Muscle of back (tissue), 13 donors: Measurements from ENCODE around the gene LRRC28. TPM values are rescaled to one million over a fixed set of nuclear protein-coding genes. Genes with fewer than 3 reads are reported as not detected.
"Not testable (repeated sequence)": the region's sequence is repeated elsewhere in the genome, so short reads cannot be mapped to it uniquely, and the experiment has no call there.

Experiments used
- DNase-seq, 3 donors: peaks; one replicate each; pipeline versions ENCODE4 v3.0.0 to v3.0.0-alpha.2; 2013
- long read RNA-seq, 9 donors: transcript quantifications; one replicate each; lab custom pipeline, GENCODE V29; 2026
- polyA plus RNA-seq, 10 donors: library from polyadenylated mRNA; unstranded; fragments of 120-200 nt; gene quantifications; one replicate each; pipeline ENCODE4 v1.2.1, GENCODE V29; 2013; ENCODE audit not compliant: insufficient read length in 10 of 10

Gene LRRC28
- 10 to 100 TPM; 15.0 to 22.4 (median 18.7) TPM for polyA plus RNA-seq
- long read RNA-seq, donor 1 = 0 reads
- long read RNA-seq, donor 2, full-length matches to known transcripts = 1 of 1 reads
- long read RNA-seq, donor 2, partial matches to known transcripts = 0 of 1 reads
- long read RNA-seq, donor 2, other reads (novel, unspliced or antisense) = 0 of 1 reads
- long read RNA-seq, donor 3 = 0 reads
- long read RNA-seq, donor 4, full-length matches to known transcripts = 1 of 1 reads
- long read RNA-seq, donor 4, partial matches to known transcripts = 0 of 1 reads
- long read RNA-seq, donor 4, other reads (novel, unspliced or antisense) = 0 of 1 reads
- long read RNA-seq, donor 5, full-length matches to known transcripts = 2 of 2 reads
- long read RNA-seq, donor 5, partial matches to known transcripts = 0 of 2 reads
- long read RNA-seq, donor 5, other reads (novel, unspliced or antisense) = 0 of 2 reads
- long read RNA-seq, donor 6, full-length matches to known transcripts = 5 of 5 reads
- long read RNA-seq, donor 6, partial matches to known transcripts = 0 of 5 reads
- long read RNA-seq, donor 6, other reads (novel, unspliced or antisense) = 0 of 5 reads
- long read RNA-seq, donor 7, full-length matches to known transcripts = 2 of 2 reads
- long read RNA-seq, donor 7, partial matches to known transcripts = 0 of 2 reads
- long read RNA-seq, donor 7, other reads (novel, unspliced or antisense) = 0 of 2 reads
- long read RNA-seq, donor 8 = 0 reads
- long read RNA-seq, donor 9, full-length matches to known transcripts = 2 of 2 reads
- long read RNA-seq, donor 9, partial matches to known transcripts = 0 of 2 reads
- long read RNA-seq, donor 9, other reads (novel, unspliced or antisense) = 0 of 2 reads

DNA sequence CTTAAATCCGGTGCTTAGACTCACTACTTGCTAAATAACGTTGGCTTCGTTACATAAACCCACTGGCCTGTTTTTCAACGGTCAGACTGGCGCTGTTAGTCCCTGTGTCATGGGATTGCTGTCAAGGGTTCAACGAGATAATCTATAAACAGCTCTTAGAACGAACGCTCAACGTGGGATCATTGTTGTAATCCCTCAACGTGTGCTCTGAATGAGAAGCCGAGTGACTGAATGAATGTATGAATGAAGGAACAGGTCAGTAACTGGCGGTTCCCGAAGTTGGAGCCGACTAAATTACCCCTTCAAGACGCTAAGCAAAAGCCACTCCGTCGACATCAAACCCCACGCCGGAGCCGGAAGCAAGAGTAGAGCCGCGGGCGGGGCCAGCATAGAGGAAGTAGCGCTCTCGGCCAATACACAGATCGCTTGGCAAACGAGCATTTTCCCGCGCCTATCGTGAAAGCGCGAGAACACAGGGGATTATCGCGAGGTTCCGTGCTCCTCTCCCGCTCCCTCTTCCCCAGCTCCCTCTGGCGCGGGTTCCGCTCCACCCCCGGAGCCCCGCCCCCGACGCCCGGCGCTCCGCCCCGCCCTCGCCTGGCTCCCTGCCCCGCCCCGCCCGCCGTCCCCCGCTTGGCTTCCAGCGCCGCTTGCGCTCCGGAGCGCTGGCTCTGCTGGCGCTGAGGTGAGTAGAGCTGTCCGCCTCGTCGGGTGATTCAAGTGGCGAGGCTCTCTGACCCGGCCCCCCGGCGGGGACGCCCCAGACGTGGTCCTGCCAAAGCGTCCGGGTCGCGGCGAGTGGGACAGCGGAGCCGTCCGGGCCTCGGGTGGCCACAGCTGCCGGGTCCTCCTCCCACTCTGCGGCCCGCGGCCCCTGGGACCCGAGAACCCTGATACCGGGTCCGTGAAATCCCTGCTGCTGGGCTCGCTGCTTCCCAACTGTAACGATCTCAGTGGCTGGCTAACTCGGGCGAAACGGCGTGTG lies at the start of gene LRRC28:
LRRC28 (plus strand) TSS at position 625 of the 985 bp plus-strand sequence. CDS start 4,477 bp downstream, outside the sequence.
- DNase-seq = peak; percentile 99 to 100 (median 99)

- no peak for DNase-seq
These were observed 49.1 kb upstream of the LRRC28 start for GRCh38 chr15:99202176-99202552.

- no peak for DNase-seq
These were observed 43.6 kb upstream of the LRRC28 start for GRCh38 chr15:99207672-99208071.

DNA sequence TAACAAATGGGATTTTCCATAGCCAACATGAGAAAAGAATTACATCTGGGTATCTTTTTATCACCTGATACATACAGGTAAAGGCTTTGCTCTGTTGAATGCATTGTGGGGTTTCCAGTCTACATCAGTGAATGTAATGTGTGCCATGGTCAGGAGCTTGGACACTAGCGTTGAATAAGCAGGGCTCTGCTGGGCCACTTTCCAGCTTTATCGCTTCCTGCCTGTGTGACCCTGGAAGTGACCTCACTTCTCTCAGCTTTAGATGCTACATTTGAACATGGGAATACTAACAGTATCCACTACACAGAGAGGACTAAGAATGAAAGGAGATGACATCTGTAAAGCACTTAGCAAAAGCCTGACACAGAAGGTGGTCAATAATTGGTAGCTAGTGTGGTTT lies 42.0 kb upstream of the LRRC28 start:
- no peak for DNase-seq

- DNase-seq = no peak
These were observed 40.9 kb upstream of the LRRC28 start for GRCh38 chr15:99210334-99210733.

DNA sequence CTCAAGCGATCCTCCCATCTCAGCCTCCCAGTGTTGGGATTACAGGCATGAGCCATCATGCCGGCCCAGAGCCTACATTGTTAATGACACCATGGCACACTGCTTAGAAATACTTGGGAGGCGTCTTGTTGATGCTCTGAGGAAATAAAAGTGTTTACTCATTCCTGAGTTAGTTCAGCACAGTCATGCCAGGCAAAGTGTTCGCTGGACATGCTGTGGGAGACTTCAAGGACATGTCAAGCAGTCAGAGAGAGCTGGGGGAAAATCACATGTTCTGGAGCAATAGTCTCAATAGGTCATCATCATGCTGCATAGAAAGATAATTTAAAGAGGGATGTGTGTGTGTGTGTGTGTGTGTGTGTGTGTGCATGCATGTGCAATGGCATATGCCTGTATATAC lies 39.4 kb upstream of the LRRC28 start:
- no peak for DNase-seq

DNA sequence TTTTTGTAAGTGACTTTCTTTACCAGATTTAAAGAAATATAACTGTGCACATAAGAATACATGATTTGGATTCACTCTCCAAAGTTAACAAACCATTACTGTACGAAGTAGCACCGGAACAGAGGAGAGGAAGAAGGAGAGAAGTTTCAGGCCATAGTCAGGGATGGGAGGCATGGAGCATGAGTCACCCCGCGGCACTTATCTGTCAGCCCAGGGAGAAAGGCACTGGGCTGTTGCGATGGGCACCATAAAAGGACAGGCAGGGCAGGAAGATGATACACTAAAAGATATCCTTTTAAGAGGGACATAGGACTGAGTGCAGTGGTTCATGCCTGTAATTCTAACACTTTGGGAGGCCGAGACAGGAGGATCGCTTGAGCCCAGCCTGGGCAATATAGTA lies 38.9 kb upstream of the LRRC28 start:
- DNase-seq = no peak

DNA sequence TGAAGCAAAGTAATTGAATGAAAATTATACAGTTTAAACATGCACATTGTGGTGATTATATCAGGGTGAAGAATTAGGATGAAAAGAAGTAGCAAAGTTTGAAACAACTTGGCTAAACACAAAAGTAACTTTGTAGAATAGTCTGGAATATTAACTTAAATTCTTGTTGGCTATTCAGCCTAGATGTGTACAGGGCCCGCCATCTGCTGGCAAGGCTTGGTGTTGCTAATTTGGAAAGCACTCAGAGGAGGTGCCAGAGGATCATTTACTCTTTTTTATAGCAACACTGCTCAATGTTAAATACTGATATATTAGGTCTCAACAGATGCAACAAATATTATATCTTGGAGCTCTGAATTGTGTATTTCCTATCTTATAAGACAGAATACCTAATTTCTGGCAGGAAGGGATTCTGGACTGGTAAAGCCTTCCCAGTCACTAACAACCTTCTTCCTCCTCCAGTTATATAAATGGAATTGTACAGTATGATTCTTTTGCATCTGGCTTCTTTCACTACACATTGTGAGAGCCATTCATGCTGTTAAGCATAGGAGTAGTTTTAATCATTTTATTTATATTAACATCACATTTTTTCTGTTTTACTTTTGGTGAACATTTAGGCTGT lies 38.0 kb upstream of the LRRC28 start:
- peak; percentile 59 to 81 (median 77) for DNase-seq

- no peak for DNase-seq
These were observed 26.7 kb upstream of the LRRC28 start for GRCh38 chr15:99224372-99225214.

DNA sequence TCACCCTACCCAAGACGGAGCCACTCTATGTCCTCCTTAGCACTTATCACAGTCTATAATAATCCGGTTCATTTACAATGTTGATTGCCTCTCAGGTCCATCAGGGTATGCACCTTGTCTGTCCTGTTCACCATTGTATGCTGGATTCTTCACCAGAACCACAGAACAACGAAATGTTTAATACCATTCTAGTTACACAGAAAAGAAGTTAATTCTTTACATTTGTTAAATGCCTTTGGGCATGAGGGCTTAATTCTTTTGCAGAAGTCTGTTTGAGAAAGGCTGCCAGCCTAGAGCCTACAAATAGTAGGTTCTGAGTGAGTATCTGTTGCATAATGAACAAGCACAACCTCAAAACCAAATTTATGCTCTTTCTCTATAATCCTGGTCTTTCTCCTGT lies 24.5 kb upstream of the LRRC28 start:
- DNase-seq = no peak

GRCh38 chr15:99228120-99228770 lies 23.0 kb upstream of the LRRC28 start:
- DNase-seq = no peak

DNA sequence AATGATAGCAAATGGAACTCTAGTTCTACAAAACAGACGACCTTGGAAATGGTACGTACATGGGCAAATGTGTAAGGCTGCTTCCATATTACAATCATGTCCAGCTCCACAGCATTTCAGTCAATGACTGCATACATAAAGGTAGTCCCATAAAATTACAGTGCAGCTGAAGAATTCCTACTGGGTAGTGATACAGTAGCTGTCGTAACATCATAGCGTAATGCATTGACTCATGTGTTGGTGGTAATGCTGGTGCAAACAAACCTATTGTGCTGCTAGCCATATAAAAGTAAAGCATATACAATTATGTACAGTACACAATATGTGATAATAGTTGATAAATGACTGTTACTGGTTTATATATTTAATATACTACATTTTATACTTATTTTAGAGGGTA lies 20.4 kb upstream of the LRRC28 start:
- no peak for DNase-seq

DNA sequence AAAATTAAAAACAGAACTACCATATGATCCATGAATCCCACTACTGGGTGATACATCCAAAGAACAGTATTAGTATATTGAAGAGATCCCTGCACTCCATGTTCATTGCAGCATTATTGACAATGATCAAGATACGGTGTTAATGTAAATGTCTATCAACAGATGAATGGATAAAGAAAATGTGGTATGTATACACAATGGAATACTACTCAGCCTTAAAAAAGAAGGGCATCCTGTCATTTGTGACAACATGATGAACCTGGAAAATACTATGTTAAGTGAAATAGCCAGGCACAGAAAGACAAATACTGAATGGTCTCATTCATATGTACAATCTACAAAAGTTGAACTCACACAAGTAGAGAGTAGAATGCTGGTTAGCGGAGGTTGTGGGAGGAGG lies 18.5 kb upstream of the LRRC28 start:
- no peak for DNase-seq

- not testable (repeated sequence) for DNase-seq
These were observed 17.1 kb upstream of the LRRC28 start for GRCh38 chr15:99234160-99234559.

DNA sequence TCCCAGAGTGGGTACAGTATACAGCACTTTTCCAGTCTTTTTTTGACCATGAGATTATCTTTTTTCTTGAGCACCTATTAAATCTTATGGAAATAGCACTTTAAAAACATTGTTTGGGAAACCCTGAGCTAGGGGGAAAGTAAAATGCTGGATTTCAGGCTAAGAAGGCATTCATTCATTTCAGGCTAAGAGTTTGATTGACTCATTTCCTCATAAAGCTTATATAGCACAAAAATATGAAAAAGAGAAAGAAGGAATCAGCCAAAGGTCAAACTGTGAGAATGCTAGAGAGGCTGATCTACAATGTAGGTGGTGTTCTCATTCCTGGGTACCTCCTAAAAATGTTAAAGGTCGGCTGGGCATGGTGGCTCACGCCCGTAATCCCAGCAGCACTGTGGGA lies 12.4 kb upstream of the LRRC28 start:
- no peak for DNase-seq

GRCh38 chr15:99239545-99240198 lies 11.6 kb upstream of the LRRC28 start:
- no peak for DNase-seq

DNA sequence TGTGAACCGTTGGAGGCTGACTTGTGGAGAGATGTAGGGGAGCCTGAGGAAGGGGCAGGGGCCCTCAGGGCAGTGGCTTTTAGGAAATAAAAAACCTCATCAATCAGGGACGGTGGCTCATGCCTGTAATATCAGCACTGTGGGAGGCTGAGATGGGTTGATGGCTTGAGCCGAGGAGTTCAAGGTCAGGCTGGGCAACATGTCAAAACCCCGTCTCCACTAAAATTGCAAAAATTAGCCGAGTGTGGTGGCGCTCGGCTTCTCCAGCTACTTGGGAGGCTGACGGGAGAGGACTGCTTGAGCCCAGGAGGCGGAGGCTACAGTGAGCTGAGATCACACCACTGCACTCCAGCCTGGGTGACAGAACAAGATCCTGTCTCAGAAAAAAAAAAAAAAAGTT lies 9.5 kb upstream of the LRRC28 start:
- DNase-seq = no peak

GRCh38 chr15:99244306-99244705 lies 7.0 kb upstream of the LRRC28 start:
- DNase-seq = no peak

- no peak for DNase-seq
These were observed 4.2 kb upstream of the LRRC28 start for GRCh38 chr15:99247062-99247461.
